Measurements from ENCODE around the gene CTDNEP1. TPM values are rescaled to one million over a fixed set of nuclear protein-coding genes. Genes with fewer than 3 reads are reported as not detected.

Gene CTDNEP1
- total RNA-seq, 1 donor from 2014 or later = 109 TPM

DNA sequence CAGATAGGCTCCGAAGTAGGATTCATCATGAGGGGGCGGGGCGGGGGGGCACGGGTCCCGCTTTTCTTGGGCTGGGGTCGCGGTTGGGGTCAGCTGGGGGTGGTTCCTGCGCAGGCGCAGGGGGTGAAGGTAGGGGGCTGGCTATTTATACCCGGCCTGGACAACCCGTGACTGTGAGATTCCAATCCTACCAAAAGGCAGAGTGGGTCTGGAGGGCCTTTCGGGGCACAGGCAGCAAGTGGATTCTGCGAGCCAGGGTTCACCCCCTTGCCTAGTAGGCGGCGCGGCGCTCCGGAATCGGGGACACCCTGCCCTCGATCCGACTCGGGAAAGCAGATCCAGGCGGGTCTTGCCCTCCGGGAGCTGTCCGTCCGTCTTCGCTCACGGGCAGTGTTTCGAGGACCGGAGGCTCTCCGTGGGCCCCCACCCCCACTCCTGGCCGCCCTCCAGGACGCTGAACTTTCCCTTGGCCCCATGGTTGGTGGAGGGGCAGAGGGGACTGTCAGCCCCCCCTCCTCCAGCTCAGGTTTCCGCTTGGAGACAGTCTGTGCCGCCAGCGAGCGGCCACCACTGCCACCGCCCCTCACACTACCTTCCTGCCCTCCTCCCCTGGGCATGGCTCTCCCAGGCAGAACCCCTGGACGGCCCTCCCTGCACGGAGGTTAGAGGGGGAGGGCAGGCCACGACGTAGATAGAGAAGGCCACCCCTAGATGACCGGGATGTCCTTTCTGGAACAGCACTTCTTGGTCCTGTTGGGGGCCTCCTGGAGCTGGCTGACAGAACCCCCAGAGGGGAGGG lies 30.6 kb upstream of the CTDNEP1 start:
- DNase-seq = peak; percentile 86
- intact Hi-C loops (cut with DNase I) = loop anchor here (1.0 to 2.0 kb wide), 2 partner anchors 14 to 67 kb away; no protein-coding TSS in a partner anchor

DNA sequence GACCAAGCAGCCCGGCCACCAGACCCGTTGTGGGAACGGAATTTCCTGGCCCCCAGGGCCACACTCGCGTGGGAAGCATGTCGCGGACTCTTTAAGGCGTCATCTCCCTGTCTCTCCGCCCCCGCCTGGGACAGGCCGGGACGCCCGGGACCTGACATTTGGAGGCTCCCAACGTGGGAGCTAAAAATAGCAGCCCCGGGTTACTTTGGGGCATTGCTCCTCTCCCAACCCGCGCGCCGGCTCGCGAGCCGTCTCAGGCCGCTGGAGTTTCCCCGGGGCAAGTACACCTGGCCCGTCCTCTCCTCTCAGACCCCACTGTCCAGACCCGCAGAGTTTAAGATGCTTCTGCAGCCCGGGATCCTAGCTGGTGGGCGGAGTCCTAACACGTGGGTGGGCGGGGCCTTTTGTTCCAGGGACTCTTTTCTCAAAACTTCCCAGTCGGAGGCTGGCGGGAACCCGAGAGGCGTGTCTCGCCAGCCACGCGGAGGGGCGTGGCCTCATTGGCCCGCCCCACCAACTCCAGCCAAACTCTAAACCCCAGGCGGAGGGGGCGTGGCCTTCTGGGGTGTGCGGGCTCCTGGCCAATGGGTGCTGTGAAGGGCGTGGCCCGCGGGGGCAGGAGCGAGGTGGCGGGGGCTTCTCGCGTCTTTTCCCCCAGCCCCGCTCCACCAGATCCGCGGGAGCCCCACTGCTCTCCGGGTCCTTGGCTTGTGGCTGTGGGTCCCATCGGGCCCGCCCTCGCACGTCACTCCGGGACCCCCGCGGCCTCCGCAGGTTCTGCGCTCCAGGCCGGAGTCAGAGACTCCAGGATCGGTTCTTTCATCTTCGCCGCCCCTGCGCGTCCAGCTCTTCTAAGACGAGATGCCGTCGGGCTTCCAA lies 29.8 kb upstream of the CTDNEP1 start, which contains the start of gene SLC2A4:
Gene SLC2A4, plus strand, starts transcription at position 645 of the 879 bp plus-strand sequence. Its CDS starts 217 bp downstream, at position 862.
- intact Hi-C loops (cut with DNase I) = loop anchor here (1.0 to 2.0 kb wide), 2 partner anchors 15 to 67 kb away; no protein-coding TSS in a partner anchor
- ATAC-seq (ENCODE audit: poor library complexity) (peak; percentile 85), DNase-seq (peak; percentile 97)

More for the DNA sequence above, 30.6 kb upstream of the CTDNEP1 start:
- peak; percentile 49 for ATAC-seq (ENCODE audit: poor library complexity)

DNA sequence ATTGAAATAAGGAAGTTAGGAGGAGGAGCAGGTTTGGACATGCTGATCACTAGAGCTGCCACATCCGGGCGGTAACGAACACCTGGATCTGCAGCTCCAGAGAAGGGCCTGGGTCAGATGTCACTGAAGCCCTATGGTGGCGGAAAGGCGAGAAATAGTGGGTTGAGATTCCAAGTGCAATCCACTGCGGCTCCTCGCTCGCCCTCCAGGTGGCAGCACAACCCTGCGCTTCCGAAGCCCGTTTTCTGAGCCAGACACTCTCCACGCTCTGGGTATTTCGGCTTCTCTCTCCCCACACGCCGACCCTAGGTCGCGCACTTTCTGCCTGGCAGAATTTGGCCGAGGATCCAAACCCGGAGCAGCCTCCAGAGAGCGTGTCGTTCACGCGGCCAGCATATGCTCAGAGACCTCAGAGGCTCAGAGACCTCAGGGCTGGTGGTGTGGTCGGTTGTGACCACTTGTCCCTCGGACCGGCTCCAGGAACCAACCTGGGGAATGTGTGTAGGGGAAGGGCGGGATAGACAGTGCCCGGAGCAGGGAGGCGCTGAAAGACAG lies 29.1 kb upstream of the CTDNEP1 start:
- intact Hi-C loops (cut with DNase I) = loop anchor here (1.0 to 2.0 kb wide), 2 partner anchors 16 to 68 kb away; no protein-coding TSS in a partner anchor
- ATAC-seq (ENCODE audit: poor library complexity) (peak; percentile 67), DNase-seq (peak; percentile 90)

DNA sequence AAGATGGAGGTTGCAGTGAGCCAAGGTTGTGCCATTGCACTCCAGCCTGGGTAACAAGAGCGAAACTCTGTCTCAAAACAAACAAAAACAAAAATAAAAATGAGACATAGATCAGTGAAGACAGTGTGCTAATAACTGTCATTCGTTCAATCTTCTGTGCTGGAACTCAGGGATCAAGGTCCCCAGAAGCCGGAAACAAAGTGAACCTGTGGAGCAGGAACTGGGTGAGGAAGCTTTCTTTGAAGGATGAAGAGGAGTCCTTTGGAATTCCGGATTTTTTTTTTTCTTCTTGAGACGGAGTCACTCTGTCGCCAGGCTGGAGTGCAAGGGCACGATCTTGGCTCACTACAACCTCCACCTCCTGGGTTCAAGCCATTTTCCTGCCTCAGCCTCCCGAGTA lies 27.9 kb upstream of the CTDNEP1 start:
- intact Hi-C loops (cut with DNase I) = no loop called here
- no peak for DNase-seq
- ATAC-seq (ENCODE audit: poor library complexity) = no peak

DNA sequence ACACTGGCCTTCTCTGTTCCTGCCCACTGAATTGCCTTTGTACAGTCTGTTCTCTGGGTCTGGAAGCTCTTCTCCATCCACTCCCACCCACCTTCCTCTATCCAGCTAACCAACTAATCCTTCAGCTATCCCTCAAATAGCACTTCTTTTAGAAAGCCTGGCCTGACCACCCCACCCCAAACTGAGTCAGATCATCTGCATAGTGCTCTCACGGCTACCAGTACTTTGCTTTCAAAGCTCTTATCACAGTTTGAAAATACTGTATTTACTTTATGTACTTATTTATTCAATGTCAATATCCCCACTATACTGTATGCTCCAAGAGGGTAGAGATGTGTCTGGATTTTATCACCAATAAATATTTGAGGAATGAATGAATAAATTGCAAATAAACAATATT lies 15.2 kb upstream of the CTDNEP1 start:
- DNase-seq (no peak), ATAC-seq (ENCODE audit: poor library complexity) (no peak)
- intact Hi-C loops (cut with DNase I) = no loop called here

DNA sequence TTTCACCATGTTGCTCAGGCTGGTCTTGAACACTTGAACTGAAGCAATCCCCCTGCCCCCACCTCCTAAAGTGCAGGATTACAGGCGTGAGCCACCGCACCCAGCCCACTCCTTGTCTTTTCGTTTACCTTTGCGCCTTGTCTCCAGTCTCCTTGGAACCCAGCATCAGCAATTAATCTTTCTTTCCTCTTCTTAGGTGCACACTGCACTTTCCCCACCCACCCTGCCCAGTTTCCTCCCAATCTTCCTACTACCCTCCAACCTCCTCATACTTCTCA lies 12.2 kb upstream of the CTDNEP1 start:
- DNase-seq (no peak), ATAC-seq (ENCODE audit: poor library complexity) (no peak)

DNA sequence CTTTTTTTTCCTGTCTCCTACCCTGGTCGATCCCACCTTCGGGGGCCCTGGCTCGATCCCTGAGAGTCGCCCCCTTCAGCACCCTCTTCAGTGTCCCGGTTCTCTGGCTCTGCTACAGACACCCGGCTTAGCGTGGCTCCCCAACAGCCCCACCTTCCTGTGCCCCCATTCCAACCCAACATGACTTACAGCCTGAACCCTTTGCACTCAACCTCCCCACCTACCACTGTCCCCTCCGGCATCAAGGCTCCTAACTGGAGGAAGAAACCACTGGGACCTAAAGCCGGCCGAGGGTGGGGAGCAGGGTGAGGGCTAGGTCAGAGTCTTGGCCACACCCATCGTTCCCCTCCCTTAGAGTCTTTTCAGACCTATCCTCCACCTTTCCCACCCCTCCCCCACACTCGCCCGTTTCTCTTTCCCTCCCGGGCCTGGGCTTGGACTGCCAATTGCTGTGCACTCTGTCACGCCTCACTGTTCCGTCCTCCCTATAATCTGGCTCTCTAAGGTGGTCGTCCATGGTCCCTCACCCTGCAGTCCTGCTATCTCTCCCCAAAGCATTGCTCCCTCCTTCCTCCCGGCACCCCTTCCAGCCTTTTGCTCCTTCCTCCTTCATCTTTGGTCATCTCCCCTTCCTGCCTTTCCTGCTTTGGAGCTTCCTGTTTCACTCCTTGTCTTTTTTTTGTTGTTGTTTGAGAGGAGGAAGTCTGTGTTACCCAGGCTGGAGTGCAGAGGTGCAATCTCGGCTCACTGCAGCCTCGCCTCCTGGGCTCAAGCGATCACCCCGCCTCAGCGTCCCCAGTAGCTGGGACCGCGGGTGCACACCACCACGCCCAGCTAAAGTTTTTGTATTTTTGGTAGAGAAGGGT lies 11.6 kb upstream of the CTDNEP1 start:
- ATAC-seq (ENCODE audit: poor library complexity) (peak; percentile 24), DNase-seq (peak; percentile 44)
- intact Hi-C loops (cut with DNase I) = no loop called here

More for the DNA sequence above, 12.2 kb upstream of the CTDNEP1 start:
- intact Hi-C loops (cut with DNase I) = no loop called here

DNA sequence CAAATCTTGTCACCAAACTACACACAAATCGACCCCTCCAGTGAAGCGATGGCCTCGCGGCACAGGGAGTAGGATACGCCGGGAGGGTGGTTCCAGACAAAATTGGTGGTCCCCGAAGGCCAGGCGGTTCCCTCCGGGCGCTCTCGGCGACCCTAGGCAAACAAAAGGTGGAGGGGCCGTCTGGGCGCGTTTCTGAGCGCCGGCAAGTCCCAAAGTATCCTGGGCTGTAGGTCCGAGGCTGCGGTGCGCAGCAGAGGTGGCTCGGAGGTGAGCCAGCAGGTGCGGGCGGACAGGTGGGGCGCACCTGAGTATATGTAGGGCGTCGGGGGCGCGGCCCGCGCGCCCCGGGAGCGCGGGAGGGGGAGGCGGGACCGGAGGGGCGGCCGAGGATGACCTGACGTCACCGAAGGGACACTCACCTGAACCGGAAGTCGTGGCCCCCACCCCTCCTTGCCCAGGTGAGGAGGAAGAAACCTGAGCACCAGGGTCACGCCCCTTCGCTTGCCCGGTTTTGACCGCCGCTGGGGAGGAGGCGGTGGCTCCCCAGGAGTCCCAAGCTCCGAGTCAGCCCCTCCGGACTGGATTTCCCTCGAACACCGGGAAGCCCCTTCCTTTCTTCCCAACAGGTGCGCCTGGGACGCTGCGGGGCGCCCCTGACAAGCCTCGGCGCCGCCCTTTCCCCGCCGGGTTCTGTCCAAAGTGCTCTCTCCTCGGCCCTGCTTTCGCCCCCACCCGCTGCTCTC lies 10.8 kb upstream of the CTDNEP1 start, which contains the start of gene CLDN7:
Gene CLDN7, minus strand, starts transcription at position 287 of the 743 bp plus-strand sequence. CDS start 435 bp downstream, outside the sequence.
- intact Hi-C loops (cut with DNase I) = no loop called here
- peak; percentile 39 for DNase-seq
- ATAC-seq (ENCODE audit: poor library complexity) = no peak

DNA sequence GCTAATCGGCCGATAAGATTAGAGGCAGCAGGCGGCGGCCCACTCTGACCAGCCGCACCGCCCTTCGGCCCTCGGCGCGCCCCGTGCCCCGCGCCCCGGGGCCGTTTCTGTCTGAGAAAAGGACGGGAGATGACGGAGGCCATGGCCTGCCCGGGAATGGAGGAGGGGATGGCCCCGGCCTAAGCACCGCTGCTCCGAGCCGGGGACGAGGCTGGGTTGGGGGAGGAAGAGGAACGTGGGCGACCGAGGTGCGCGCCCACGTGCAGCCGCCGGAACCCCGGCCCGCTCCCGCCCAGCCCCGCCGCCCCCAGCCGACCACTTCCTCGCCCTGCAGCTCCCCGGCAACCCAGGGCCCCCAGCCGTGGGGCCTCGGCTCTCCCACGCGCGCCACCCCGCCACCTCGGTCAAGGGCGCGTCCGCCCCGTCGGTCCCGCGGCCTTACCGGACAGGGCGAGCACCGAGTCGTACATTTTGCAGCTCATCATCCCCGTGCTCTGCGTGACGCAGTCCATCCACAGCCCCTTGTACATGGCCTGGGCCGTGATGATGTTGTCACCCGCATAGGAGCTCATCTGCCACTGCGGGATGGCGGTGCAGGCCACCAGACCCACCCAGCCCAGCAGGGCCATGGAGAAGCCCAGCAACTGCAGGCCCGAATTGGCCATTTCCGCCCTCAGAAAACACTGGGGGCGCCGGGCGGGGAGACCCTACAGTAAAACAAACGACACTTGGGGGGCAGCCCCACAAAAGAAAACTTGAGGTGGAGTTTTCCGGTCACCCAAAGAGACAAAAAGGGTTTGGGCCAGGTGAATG lies 10.1 kb upstream of the CTDNEP1 start:
- peak; percentile 35 for ATAC-seq (ENCODE audit: poor library complexity)
- intact Hi-C loops (cut with DNase I) = no loop called here

DNA sequence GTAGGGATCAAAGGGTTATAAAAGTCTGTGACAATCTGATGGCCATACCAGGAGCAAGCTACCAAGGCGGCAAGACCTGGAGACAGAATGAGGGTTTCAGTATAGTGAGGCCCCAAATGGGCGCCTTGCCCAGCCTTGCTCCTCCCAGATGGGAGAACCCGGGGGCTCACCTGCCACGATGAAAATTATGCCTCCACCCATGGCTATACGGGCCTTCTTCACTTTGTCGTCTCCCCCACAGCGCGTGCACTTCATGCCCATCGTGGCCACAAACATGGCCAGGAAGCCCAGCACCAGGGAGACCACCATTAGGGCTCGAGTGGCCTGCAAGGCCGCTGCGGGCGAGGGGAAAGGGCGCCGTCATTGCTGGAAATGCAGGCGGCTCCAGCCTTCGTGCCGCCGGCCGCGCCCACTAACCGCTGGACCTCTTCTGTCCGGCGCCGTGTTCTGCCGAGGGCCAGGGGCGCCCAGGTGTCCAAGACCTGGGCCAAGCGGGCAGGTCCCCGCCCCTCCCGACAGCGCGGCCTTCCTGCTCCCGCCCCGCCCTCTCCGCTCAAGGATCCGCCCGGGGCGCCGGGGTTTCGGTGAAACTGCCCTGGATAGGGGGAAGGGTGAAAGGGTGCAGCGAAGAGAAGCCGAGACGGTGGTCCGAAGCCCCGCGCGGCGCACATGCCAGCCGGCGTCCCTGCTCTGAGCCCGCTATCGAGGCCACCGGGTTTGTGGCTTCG lies 9.3 kb upstream of the CTDNEP1 start:
- intact Hi-C loops (cut with DNase I) = no loop called here

More for the DNA sequence above, 10.1 kb upstream of the CTDNEP1 start:
- DNase-seq = peak; percentile 31

DNA sequence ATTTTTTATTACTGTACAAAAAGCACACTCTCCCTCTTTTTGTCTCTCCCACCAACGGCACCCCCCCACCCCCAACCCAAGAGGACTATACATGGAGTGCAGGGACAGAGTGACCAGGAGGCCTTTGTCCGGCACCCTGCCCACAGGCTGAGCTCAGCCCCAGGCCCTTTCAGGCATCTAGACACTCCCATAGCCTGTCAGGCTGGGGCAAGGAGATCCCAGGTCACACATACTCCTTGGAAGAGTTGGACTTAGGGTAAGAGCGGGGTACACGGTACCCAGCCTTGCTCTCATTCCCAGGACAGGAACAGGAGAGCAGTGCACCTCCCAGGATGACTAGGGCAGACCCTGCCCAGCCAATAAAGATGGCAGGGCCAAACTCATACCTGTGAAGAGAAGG lies 8.6 kb upstream of the CTDNEP1 start:
- DNase-seq = peak; percentile 13
- intact Hi-C loops (cut with DNase I) = no loop called here
- no peak for ATAC-seq (ENCODE audit: poor library complexity)

More for the DNA sequence above, 9.3 kb upstream of the CTDNEP1 start:
- DNase-seq (peak; percentile 36), ATAC-seq (ENCODE audit: poor library complexity) (peak; percentile 67)

DNA sequence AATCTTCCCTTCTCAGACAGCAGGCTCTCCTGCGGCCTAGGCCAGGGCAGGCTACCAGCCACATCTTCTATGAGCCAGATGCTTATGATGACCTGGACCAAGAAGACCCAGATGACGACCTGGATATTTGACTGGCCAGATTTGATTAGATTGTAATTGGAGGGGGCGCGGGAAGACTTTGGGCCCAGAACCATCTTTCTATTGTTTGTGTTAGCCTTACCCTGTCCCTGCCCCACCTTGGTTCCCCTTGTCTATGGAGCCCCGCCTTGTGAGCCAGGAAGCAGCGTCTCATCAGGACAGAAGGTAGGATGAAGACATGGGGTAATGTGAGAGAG lies 8.0 kb upstream of the CTDNEP1 start:
- no peak for DNase-seq
- intact Hi-C loops (cut with DNase I) = no loop called here
- ATAC-seq (ENCODE audit: poor library complexity) = no peak

DNA sequence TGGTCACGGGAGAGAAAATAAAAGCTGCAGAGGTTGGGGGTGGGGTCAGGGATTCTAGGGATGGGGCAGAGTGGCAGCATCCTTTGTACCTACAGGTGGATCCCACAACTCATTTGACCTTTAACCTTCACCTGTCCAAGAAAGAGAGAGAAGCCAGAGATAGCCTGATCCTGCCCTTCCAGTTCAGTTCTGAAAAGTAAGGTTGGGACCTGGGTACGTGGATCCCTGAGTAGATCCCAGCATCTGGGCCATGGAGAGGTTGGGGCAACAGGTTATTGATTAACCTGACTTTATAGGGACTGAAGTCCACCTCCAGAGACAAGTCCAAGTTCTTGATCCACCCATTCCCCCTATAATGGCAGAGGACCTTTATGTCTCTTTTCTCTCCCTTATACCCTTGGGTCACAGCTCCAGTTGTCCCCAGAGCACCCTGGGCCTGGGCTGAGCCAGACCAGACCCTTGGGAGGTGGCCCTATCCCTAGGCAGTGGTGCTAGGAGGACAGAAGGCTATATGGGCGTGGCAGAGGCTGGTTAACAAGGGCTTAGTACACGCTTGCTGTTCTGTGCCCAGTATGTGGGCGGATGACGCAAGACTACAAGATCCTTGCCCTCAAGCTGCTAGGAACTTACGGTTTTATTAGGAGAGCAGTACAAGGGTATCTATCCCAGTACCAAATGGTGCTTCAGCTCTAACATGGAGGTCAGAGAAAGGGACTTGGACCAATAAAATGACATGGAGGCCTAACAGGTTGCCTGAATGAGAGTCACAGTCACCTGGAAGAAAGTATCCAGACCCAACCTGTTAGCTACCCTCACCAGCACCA lies 7.4 kb upstream of the CTDNEP1 start:
- ATAC-seq (ENCODE audit: poor library complexity) (no peak), DNase-seq (no peak)
- intact Hi-C loops (cut with DNase I) = no loop called here

DNA sequence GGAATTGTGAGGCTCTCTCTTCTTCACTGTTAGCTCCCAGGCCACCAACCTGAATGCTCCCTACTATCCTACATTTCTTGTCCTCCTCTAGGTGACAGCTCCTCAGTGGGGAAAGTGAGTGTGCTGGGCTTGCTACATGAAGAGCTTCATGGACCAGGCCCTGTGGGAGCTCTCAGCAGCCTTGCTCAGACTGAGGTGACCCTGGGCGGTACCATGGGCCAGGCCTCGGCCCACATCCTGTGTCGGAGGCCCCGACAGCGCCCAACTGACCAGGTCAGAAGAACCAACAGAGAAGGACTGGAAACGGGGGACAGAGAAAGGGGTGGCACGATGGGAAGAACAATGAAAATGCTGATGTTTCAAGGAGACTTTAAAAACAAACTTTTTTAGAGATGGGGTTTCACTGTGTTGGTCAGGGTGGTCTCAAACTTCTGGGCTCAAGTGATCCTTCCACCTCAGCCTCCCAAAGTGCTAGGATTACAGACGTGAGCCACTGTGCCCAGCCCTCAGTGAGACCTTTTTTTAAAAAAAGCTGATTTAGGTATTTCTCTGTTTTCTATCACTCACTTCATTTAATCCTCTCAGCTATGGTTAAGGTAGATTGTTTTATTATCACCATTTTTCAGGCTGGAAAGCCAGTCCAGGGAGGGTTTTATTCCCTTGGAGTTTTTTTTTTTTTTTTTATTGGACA lies 5.4 kb upstream of the CTDNEP1 start:
- no peak for ATAC-seq (ENCODE audit: poor library complexity)
- intact Hi-C loops (cut with DNase I) = no loop called here
- no peak for DNase-seq

DNA sequence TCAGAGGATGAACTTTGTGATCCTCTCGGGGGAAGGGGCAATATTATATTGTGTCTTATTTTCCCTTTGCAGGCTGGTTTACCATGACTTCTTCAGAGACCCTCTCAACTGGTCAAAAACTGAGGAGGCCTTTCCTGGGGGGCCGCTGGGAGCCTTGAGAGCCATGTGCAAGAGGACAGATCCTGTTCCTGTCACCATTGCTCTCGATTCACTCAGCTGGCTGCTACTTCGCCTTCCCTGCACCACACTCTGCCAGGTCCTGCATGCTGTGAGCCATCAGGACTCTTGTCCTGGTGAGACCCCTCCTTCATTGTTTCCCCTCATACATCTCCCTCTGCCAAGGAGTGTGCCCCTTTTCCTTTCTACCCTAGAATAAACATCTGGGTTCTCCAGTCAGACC lies 3.0 kb upstream of the CTDNEP1 start:
- DNase-seq = peak; percentile 9
- no peak for ATAC-seq (ENCODE audit: poor library complexity)
- intact Hi-C loops (cut with DNase I) = no loop called here

Data from Right ventricle myocardium superior (tissue), 1 donor.